A549 (cell line): ENCODE data around the gene RPL28. TPM values are rescaled to one million over a fixed set of nuclear protein-coding genes. Genes with fewer than 3 reads are reported as not detected.
A peak's percentile ranks its signal among the peaks of the same experiment; 100 is the strongest.

Source experiments
- ATAC-seq, 2 experiments: fragments of 200-7000 bp in 1 of 2; fragments of >200 bp in 1 of 2; cut with Nextera tagmentation in 1 of 2; cut with Tn5 transposase in 1 of 2; 3 replicates each; pipeline versions ENCODE4 v1.8.0 to v1.9.1; 2018 to 2020; ENCODE audit warnings: mild to moderate bottlenecking in 1 of 2, moderate library complexity in 1 of 2
- CTCF ChIA-PET: fragments of 300-600 bp; sonication (Branson Sonifier 250); formaldehyde crosslinking; extraction: SDS; loops from one replicate; lab custom pipeline; 2021; ENCODE audit warnings: antibody characterized with exemption, inconsistent platforms; lab: Yijun Ruan, JAX
- POLR2A ChIA-PET: fragments of 350-600 bp; formaldehyde crosslinking; extraction: SDS; loops from one replicate; lab custom pipeline; 2021; ENCODE audit warnings: antibody characterized with exemption, inconsistent platforms; lab: Yijun Ruan, JAX
- DNase-seq, 2 experiments: peaks; one replicate each; pipeline versions ENCODE4 v3.0.0 to v3.0.0-alpha.2; 2011 to 2016; ENCODE audit warnings: low read depth in 1 of 2, low spot score in 1 of 2
- FAIRE-seq: peaks from 2 replicates; lab custom pipeline; 2011; peaks lifted over from hg19 to GRCh38; lab: Jason Lieb, UNC
- H3K27ac ChIP-seq, 2 experiments: fragments of >200 bp; sonication (Bioruptor Twin); formaldehyde crosslinking; 3 replicates each; pipeline ENCODE4 v1.5.1; 2016 to 2017
- H3K4me1 ChIP-seq: fragments of >200 bp; sonication (Bioruptor Twin); formaldehyde crosslinking; 3 replicates; pipeline ENCODE4 v1.6.1; 2016
- H3K4me2 ChIP-seq: fragments of >200 bp; sonication (Bioruptor Twin); formaldehyde crosslinking; 3 replicates; pipeline ENCODE4 v1.6.1; 2016
- H3K4me3 ChIP-seq: fragments of >200 bp; sonication (Bioruptor Twin); formaldehyde crosslinking; 3 replicates; pipeline ENCODE4 v1.5.1; 2016
- H3K9me3 ChIP-seq: fragments of >200 bp; sonication (Bioruptor Twin); formaldehyde crosslinking; 3 replicates; pipeline ENCODE4 v1.6.1; 2016
- ATOH8 ChIP-seq: fragments of 250-450 bp; sonication (Bioruptor Pico); IDR thresholded peaks from 2 replicates; pipeline ENCODE4 v1.5.0; 2020; ENCODE audit warnings: low read depth, mild to moderate bottlenecking, moderate library complexity
- BCL3 ChIP-seq: fragments of >200 bp; sonication (Bioruptor Twin); formaldehyde crosslinking; IDR thresholded peaks from 3 replicates; pipeline ENCODE4 v1.6.1; 2016
- CBX8 ChIP-seq: fragments of 200-600 bp; sonication (generic); IDR thresholded peaks from 2 replicates; pipeline ENCODE4 v1.6.1; 2016
- EHMT2 ChIP-seq: fragments of 200-600 bp; sonication (generic); IDR thresholded peaks from 2 replicates; pipeline ENCODE4 v1.6.1; 2016; ENCODE audit warnings: antibody characterized with exemption, low read depth, mild to moderate bottlenecking, moderate library complexity
- GATA3 ChIP-seq: IDR thresholded peaks from 2 replicates; pipeline ENCODE4 v1.6.1; 2012; ENCODE audit warnings: borderline replicate concordance
- JUN ChIP-seq, 2 experiments: fragments of >200 bp; sonication (Bioruptor Twin); formaldehyde crosslinking; IDR thresholded peaks; 2 replicates in 1 of 2; 3 replicates in 1 of 2; pipeline ENCODE4 v1.6.1; 2016 to 2017
- KDM5A ChIP-seq: fragments of 200-600 bp; sonication (generic); IDR thresholded peaks from 2 replicates; pipeline ENCODE4 v1.6.1; 2016; ENCODE audit warnings: antibody characterized with exemption, mild to moderate bottlenecking
- MAX ChIP-seq: IDR thresholded peaks from 2 replicates; pipeline ENCODE4 v1.6.1; 2012
- MAZ ChIP-seq: fragments of 150-350 bp; IDR thresholded peaks from 2 replicates; pipeline ENCODE4 v1.6.1; 2014; ENCODE audit warnings: antibody characterized with exemption, low read depth, low read length, borderline replicate concordance
- POLR2A ChIP-seq: IDR thresholded peaks from 2 replicates; pipeline ENCODE4 v1.6.1; 2012; ENCODE audit warnings: mild to moderate bottlenecking, low read length
- TFCP2L1 ChIP-seq: fragments of 250-450 bp; sonication (Bioruptor Pico); IDR thresholded peaks from 2 replicates; pipeline ENCODE4 v1.5.0; 2021; ENCODE audit warnings: mild to moderate bottlenecking
- WGBS: methylation state at CpG from one replicate; pipeline ENCODE4 v1.1.6; 2017; ENCODE audit errors: missing lambda C conversion rate; 5-methylcytosine and 5-hydroxymethylcytosine counted together
- polyA plus RNA-seq, 4 experiments: library from polyadenylated mRNA; depleted of rRNA in 3 of 4; stranded (reverse); fragments of >200 nt; fragmentation: RNase III in 1 of 4; extraction: RNeasy Plus Mini Kit Qiagen cat#74134 plus additional on column Dnase treatment in 1 of 4; gene quantifications; 2 replicates in 3 of 4; 3 replicates in 1 of 4; pipeline ENCODE4 v1.2.3, GENCODE V29; 2011 to 2017

Gene RPL28
- polyA plus RNA-seq, 2 of the 4 experiments (the other 2 are of a cell fraction), result 329 to 2,037 TPM

GRCh38 chr19:55387736-55388497, 2.2 kb downstream of the RPL28 start:
- ATAC-seq, result no peak
- Histone ChIP-seq H3K27ac (peak overlapping the region; percentile 91 to 99), H3K4me1 (peaks cover 64% of the 10 kb centered on the region), H3K4me2 (peak overlapping the region; percentile 90), H3K9me3 (no peaks in the 10 kb centered on the region), H3K4me3 (peak overlapping the region; percentile 89)
- no peak for DNase-seq
- TF ChIP-seq EHMT2, result no peak
- peak in 1 of 2 experiments; percentile 46; a peak in 1 of 5 replicates for TF ChIP-seq JUN (IDR thresholded peaks at IDR 0.05)
- TF ChIP-seq BCL3, result no peak
- TF ChIP-seq CBX8, result no peak
- TF ChIP-seq KDM5A, result no peak
- CTCF ChIA-PET, result interaction anchor here (0.7 to 7.0 kb wide), 12 partner anchors 9 to 247 kb away, joined by 3 to 38 read pairs (median 4); partner anchors contain the start of genes DNAAF3 and KMT5C
- POLR2A ChIA-PET, result interaction anchor here (0.9 to 6.5 kb wide), 5 partner anchors 16 to 108 kb away, joined by 3 to 55 read pairs (median 4); partner anchors contain the start of genes HSPBP1, KMT5C and UBE2S
- no peak for FAIRE-seq
- 79% methylated on average over 16 of the region's 24 CpGs for WGBS

GRCh38 chr19:55389386-55390317, 3.9 kb downstream of the RPL28 start:
- POLR2A ChIA-PET, result interaction anchor here (0.6 to 6.5 kb wide), 6 partner anchors 16 to 233 kb away, joined by 3 to 55 read pairs (median 4); partner anchors contain the start of genes HSPBP1, IL11 and UBE2S
- no peak for FAIRE-seq
- no peaks in the 10 kb centered on the region for H3K9me3 ChIP-seq
- CTCF ChIA-PET, result interaction anchor here (0.8 to 7.0 kb wide), 10 partner anchors 13 to 248 kb away, joined by 3 to 38 read pairs (median 4); partner anchors contain the start of gene UBE2S
- peak overlapping the region; percentile 89; the same call in 2 of the 3 replicates for H3K4me3 ChIP-seq
- peak overlapping the region; percentile 90 for H3K4me2 ChIP-seq
- ATAC-seq, result no peak
- peak overlapping the region; percentile 15 to 99; a peak in 3 of 6 replicates for H3K27ac ChIP-seq
- whole genome bisulfite sequencing, result 90% methylated on average over 21 of the region's 21 CpGs
- no peak for TF ChIP-seq MAZ
- no peak for TF ChIP-seq MAX
- TF ChIP-seq JUN (IDR thresholded peaks at IDR 0.05), result peak; percentile 18 to 65; a peak in 3 of 5 replicates
- TF ChIP-seq POLR2A, result peak; percentile 29; the same call in 1 of the 2 replicates
- TF ChIP-seq BCL3, result peak; percentile 39; the same call in 2 of the 3 replicates
- H3K4me1 ChIP-seq, result peaks cover 64% of the 10 kb centered on the region
- no peak for DNase-seq

- CTCF ChIA-PET, result interaction anchor here (0.8 to 7.0 kb wide), 9 partner anchors 12 to 257 kb away, joined by 3 to 38 read pairs (median 6); partner anchors contain the start of genes CCDC106 and UBE2S
- Histone ChIP-seq H3K4me3 (no peak overlapping the region), H3K4me2 (peak overlapping the region; percentile 90; the same call in 2 of the 3 replicates), H3K9me3 (no peaks in the 10 kb centered on the region), H3K27ac (peak overlapping the region in 1 of 2 experiments; percentile 99; a peak in 3 of 6 replicates), H3K4me1 (peaks cover 61% of the 10 kb centered on the region)
- POLR2A ChIA-PET, result interaction anchor here (0.8 to 6.5 kb wide), 5 partner anchors 15 to 273 kb away, joined by 3 to 55 read pairs (median 4); partner anchors contain the start of genes HSPBP1, PPP1R12C and UBE2S
- FAIRE-seq (no peak), DNase-seq (no peak), ATAC-seq (no peak)
- TF ChIP-seq GATA3 (0 out of 2 replicates have a peak, but pooled peaks have one; percentile 8), ATOH8 (no peak), TFCP2L1 (CRISPR knock-in tag) (0 out of 2 replicates have a peak, but pooled peaks have one; percentile 9)
- 83% methylated on average over 7 of the region's 7 CpGs for WGBS
Measured at GRCh38 chr19:55390461-55390880, 4.7 kb downstream of the RPL28 start.
